ENCODE results near the gene SLC2A4RG.

SLC2A4RG gene

DNA sequence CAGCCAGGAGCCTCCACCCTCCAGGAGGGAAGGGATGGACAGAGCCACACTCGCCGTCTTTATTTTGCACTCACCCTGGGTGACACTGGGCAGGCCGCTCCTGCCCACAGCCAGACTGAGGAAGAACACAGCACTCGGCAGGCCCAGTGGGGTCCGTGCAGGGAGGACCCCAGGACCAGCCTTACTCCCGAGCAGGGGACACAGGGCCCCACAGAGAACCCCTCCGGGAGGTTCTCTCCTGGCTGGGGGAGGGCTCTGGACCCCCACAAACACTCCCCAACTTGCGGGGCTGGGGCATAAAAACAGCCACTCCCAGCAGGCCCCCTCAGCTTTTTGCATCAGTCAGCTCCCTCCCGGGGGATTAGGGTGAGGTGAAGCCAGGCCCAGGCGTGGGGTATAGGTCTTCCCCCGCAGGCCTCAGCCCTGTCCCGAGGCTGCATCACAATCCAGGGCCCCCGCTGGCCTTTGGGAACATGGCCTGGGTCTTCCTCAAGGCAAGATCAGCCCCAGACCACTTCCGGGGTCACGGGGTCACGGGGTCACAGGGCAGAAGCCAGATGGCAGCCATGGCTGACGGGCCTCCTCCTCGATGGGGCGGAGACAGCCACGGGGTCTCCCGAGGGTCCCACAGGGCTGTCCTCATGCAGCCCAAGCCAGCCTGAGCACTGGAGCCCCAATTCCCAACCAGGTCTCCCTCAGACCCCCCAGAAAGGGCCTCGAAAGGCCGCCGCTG is 39.9 kb upstream of the SLC2A4RG start:
- no peak for FAIRE-seq

DNA sequence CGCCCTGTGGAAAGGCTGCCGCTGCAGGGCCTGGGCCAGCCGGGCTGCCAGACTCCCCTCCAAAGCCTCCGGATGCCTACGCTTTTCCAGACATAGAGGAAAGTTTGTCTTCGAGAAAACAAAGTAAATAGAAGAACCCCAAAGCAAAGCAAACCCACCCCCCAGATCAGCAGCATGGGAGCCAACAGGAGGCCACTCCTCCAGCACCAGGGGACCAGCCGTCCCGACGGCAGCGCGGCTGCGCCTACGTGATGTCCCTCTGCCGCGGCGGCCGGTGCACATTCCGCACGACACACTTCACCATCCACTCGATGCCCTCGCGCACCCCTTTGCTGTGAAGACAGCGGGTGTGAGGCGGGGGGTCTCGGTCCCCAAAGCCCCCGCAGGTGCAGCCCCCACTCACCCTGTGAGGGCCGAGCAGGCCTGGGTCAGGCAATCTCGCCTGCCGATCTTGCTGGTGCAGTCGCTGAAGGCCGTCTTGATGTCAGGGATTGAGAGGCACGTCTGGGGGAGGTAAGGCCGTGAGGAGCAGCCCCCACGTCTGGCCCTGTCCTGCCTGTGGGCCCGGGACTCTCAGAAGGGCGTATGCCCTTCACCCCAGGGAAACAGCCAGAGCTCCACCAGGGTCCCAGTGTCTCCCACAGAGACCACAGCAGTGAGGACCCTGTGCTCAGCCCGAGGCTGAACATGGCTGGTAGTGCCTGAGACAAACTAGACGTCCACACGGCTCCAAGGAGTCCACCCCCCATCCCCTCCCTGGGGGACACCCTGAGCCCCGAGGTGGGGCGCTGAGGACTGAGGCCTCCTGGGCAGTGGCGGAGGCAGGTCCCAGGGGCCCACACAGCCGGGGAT is 39.2 kb upstream of the SLC2A4RG start:
- FAIRE-seq = no peak

DNA sequence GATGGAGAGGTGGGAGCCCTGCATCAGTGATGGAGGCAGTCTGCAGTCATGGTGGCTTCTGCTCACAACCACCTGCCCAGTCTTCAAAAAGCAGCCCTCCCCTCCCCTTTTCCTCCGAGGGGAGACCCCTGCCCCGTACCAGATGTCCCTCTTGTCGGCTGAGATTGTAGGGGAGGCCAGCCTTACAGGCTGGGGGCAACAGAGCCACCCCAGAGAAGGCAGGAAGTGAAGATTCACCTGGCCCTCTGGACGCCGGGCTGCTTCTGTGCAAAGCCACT is 38.6 kb upstream of the SLC2A4RG start:
- FAIRE-seq = no peak

DNA sequence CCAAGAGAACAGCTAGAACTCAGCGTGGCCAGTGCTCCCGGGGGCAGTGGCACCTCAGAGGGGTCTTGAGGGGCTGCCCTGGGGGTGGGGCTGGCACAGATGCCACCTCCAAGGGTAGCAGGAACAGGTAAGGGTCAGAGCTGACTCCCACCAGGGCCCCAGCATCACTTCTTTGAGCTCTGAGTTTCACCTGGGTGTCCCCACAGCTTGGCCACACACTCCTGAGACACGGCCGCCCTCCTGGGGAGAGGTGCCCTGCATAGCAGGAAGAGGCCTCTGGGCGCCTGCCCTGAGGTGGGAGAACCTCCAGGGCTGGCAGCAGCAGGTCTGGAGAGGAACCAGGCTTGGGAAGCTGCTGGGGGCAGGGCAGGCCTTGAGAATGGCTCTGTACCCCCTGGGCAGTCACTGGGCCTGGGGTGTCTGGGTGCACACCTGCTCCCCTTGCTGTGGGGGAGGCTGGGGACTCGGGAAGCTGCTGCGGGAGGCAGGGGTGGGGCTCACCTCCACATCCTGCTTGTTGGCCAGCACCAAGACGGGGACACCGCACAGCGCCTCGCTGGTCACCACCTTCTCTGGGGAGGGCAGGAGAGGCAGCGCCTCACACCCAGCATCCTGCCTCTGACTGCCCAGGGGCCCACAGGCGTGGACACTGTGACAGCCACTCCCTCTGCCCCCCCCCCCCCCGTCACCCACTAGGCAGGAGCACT is 38.1 kb upstream of the SLC2A4RG start:
- FAIRE-seq = no peak

DNA sequence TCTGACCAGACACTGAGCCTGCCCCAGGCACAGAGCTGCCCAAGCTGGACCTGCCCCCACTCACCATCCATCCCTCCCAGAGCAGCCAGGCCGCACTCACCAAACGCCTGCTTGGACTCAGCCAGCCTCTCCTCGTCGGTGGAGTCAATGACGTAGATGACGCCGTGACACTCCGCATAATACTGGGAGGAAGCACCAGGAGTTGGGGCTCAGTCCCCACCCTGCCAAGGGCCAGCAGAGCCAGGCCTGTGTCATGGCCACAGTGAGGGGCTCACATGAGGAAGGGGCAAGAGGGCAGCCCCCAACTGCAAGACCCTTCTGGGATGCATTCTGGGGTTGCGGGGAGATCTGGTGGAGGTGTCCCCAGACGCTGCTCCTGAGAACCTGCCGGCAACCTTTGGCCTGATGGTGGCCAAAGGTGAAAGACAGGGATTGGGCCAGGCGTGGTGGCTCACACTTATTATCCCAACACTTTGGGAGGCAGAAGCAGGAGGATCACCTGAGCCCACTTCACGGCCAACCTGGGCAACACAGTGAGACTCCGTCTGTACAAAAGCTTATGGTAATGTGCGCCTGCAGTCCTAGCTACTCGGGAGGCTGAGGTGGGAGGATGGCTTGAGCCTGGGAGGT is 37.4 kb upstream of the SLC2A4RG start:
- no peak for FAIRE-seq

DNA sequence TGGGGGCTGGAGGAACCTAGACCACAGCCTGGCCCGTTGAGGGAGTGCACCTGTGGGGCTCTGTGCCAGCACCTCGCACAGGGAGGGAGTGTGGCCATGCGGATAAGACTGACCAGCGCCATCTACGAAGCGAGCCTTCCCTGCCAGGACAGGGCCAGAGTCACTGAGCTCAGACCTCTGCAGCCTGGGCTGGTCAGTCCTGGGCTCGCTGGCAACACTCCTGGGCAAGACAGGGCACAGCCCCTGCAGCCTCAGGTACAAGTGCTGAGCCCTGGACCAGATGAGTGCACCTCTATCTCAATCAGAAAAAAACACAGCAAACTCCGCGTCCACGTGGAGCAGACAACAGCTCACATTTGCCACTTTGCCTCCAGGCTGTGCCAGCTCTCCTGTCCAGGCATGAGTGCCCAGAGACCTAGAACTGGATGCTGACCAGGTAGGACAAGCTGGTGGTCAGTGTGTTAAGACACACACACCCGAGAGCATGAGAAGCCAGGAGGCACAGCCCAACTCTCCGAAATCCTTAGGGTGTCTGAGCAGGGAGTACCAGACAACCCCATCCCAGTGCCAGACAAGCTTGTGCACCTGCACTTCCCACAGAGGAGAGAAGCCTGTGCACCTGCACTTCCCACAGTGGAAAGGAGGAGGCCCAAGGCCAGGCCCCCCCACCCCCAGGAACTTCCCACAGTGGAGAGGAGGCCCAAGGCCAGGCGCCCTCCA is 36.7 kb upstream of the SLC2A4RG start:
- no peak for FAIRE-seq

DNA sequence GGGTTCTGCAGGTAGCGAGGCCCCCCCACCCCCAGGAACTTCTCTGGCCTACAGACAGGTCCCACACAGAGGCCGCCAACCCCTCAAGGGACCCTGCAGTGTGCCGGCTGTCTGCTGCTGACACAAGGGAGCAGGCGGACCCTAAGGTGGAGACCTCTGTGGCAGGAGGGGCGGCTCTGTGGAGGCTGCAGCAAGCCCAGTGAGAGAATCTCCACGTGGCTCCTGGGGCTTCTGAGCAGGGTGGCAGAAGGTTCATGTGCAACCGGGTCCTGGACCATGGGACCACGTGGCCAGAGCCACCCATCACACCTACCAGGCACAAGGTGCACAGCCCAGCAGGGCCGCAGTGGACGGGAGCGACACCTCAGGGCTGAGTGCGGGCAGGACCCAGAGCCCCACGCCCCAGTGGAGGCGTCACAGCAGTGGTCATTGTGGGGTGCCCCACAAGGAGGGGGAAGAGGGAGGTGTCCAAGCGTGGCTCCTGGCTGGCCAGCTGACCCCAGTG is 36.1 kb upstream of the SLC2A4RG start:
- no peak for FAIRE-seq

DNA sequence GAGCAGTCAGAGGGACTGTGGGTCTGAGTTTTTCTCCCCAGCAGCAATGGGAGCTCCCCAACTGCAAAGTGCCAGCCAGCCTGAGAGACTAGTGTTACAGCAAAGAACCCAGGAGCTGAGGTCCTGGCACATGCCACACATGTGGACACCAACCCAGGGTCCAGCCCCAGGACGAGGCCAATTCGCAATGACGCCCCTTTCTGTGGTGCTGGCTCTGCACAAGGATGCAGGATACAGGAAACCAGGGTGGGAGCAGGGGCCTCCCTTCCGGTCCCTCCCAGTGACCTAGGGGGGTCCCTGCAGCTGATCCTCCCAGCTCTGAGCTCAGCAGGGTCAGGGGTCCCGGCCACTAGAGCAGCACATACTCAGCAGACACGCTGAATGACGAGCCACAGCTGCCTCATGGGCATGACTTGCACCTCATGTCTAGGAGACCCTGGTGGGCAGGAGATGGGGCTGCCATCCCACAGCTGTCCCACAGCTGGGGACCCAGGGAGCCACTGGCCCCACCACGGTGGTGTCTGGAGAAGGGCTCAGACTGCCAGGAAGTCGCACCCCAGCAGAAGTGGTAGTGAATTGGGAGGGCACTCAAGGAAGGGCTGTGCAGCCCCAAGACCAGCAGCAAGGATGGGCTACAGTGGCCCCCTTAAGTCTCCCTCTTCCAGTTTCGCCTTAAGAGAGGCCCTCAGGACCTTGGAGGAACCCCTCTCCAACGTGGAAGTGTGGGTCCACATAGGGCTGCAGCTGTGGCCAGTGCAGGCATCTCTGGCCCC is 35.4 kb upstream of the SLC2A4RG start:
- no peak for FAIRE-seq

DNA sequence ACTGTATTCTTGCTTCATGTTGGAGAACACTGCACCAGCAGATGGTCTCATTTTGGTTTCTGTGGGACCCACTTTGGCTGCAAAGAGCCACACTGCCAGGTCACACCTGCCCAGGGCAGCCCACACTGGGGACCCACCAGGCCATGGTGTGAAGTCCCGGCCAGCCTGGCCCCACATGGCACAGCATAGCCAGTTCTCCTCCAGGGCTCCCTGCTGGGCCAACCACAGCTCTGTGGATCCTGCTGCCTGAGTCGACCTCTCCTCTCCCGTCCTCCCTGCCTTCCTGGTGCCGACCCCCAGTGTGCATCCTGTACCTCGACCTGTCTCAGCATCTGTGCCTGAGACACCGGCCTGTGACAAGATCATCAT is 34.8 kb upstream of the SLC2A4RG start:
- no peak for FAIRE-seq

DNA sequence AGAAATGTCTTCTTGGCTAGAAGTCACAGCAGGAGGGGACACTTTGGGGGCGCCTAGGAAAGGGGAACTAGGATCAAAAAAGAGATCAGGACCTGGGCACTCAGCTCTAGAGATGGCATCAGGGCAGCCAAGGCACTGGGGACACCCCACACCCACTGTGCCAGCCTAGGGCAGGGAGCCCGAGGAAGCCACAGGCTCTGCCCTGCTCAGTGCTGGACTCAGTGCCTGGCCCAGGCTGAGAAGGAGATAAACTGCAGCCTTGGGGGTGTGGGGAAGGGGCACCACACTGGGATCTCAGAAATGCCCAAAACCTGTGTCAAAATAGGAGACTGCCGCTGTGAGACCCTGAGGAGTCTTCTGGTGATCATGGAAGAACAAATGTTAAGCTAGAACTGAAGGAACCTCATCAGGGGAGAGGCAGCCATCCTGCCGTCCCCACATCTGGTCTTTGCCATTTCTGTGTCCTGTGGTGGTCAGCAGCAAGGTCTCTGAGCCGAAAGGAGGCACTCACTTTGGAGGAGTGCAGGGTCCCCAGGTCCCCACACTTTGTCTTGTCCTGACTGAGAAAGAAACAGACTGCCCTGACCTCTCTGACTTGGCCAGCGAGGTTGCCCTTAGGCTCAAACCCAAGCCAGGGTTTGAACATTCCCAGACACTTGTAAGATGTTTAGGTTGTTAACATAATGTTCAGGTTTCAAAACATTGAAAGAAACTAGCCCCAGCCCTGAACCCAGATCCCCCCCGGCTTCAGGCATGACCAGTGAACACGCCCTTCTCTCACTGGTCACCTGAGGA is 34.1 kb upstream of the SLC2A4RG start:
- no peak for FAIRE-seq

DNA sequence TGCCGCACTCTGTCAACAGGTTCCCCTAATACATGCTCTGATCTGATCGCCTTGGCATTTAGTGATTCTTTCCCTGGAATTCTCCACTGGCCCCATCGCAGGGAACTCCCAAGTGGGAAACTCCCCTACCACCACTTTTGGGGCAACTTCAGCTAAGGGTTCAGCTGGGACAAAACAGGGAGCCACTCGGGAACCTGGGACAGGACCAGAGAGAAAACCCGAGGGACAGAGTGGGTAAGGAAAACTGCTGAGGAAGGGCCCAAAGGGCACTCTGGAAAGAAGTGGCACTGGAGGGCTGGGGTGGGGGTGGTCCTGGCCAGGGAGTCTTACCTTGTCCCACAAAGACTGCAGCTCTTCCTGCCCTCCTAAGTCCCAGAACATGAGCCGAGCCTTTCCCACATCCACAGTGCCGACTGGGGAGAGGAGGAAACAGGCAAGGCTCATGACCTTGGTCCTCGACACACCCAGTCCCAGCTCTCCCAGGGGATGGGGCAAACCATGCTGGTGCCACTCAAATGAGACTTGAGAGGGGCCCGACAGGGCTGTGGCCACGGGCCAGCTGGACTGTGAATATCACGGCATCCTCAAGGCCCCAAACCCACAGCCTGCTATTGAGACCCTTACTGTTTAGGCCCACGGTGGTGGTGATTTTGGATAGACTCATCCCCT is 33.4 kb upstream of the SLC2A4RG start:
- no peak for FAIRE-seq

DNA sequence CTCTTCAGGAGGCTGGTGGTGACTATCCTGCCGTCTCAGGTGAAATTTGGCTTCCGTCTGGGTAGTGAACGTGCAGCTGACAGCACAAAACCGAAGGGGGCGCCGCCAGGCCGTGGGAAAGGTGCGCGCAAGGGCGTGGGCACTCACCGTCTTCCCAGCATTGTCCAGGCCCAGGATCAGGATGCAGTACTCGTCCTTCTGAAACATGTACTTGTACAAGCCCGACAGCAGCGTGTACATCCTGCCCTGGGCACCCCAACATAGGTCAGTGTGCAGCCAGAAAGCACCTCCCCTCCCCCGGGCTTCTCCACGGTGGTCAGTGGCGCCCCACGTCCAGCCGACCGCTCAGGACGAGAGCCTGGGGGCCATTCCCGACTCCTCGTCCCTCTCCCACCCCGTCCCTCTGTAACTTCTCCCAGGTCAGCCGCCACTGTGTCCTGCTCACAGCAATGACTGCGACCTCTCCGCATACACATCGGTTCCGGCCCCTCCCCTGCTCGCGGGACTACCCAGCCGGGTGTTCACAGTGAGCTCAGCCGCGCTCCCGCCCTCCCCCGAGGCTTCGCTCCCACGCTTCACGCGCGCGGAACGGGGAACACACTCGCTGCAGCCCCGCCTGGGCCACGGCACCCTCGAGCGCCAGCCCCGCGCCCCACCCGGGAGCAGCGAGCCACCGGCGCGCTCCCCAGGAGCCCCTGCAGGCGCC is 32.6 kb upstream of the SLC2A4RG start:
- FAIRE-seq = no peak

DNA sequence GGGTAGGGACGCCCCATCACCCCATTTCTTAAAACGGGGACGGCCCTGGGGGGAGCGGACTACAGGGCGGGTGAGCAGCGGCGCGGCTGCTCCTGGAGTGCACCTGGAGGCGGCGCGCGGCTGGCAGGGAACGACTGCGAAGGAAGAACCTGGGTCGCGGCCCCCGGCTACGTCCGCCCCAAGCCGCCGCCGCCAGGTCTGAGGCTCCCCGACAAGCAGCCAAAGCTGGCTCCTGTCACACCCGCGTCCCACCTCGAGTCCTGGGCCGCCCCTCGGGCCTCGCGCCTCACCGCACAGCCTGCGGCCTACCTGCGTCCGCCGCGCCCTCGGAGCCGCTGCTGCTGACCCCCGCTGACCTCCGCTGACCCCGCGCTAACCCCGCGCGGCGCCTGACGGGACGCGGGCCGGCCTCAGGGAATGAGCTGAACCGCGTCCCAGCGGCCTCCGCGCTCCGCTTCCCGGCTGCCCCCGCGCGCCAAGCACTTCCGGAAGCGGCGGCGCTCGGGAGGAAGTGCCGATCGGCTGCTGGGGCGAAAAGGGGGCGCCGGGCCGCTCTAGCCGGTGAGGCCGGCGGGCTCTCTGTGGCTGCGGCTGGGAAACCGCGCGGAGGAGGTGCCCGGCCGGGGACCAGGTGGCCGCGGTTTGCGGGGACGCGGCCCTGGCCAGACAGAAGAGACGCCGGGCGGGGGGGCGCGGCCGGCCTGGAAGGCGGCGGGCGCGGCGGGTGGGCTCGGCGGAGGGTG is 31.8 kb upstream of the SLC2A4RG start, which contains the start of the genes ARFRP1 and ZGPAT:
Gene ARFRP1, minus strand, starts transcription at position 419 of the 743 bp plus-strand sequence. CDS start 885 bp downstream, outside the sequence.
Gene ZGPAT, plus strand, starts transcription at position 482 of the 743 bp plus-strand sequence. CDS start 542 bp downstream, outside the sequence.
- FAIRE-seq = no peak

DNA sequence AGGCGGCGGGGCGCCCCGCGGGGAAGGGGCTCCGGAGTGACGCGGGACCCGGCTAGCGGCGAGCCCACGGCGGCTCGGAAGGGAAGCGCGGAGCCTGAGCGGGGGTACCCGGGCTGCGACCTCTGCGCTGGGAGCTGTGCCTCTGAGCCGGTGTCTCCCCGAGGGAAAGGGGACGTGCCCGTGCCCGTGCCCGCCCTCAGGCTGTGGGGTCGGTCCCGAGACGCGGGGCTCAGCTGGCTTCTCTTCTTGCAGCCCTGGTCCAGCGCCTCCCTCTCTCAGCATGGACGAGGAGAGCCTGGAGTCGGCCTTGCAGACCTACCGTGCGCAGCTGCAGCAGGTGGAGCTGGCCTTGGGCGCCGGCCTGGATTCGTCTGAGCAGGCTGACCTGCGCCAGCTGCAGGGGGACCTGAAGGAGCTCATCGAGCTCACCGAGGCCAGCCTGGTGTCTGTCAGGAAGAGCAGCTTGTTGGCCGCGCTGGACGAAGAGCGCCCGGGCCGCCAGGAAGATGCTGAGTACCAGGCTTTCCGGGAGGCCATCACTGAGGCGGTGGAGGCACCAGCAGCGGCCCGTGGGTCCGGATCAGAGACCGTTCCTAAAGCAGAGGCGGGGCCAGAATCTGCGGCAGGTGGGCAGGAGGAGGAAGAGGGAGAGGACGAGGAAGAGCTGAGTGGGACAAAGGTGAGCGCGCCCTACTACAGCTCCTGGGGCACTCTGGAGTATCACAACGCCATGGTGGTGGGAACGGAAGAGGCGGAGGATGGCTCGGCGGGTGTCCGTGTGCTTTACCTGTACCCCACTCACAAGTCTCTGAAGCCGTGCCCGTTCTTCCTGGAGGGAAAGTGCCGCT is 31.1 kb upstream of the SLC2A4RG start:
- FAIRE-seq = no peak

DNA sequence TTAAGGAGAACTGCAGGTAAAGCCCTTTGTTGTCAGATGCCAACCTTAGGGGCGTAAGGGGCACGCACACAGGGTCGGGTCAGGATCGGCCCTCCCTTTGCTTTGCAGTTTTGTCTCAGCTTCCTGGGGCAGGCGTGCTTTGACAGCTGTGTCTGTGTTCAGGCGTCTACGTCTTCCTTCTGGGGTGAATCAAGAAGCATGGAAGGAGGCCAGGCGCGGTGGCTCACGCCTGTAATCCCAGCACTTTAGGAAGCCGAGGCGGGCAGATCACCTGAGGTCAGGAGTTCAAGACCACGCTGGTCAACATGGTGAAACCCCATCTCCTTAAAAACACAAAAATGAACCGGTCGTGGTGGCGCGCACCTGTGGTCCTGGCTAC is 30.4 kb upstream of the SLC2A4RG start:
- FAIRE-seq = no peak

DNA sequence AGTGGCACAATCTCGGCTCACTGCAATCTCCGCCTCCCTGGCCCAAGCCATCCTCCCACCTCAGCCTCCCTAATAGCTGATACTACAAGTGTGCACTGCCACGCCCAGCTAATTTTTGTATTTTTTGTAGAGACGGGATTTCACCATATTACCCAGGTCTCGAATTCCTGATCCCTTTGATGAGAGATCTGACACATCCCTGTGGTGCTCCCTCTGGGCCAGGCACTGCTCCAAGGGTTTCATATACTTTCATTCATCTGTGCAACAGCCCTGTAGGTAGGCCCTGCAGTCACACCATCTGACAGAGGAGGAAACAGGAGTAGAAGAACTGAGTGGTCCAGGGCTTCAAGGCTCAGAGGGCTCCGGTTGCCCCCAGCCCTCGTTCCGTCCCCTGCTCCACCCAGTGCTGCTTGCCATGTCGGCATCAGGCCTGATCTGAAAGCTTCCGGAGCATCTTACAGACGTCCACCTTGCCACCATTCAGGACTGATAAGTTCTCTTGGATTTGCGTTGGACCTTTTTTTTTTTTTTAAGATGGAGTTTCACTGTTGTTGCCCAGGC is 28.4 kb upstream of the SLC2A4RG start:
- FAIRE-seq = no peak

DNA sequence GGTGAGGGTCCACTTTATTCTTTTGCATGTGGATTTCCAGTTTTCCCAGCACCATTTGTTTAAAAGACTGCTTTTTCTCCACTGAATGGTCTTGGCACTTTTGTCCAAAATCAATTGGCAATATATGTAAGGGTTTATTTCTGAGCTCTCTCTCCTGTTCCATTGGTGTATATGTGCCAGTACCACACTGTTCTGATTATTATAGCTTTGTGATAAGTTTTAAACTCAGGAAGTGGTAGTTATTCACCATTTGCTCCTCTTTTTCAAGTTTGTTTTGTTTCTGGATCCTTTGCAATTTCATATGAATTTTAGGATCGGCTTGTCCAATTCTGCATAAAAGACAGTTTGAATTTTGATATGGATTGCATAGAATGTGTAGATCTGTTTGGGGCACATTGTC is 27.4 kb upstream of the SLC2A4RG start:
- no peak for FAIRE-seq

All from TTC549 (cell line).